SK-N-SH treated with all-trans-retinoic acid at 6 μM for 48 hours (cell line): ENCODE measurements around the gene DMAC2.
"Not testable (repeated sequence)": the region's sequence is repeated elsewhere in the genome, so short reads cannot be mapped to it uniquely, and the experiment has no call there.

Source experiments
- ARNTL ChIP-seq: fragments of 450-650 bp; formaldehyde crosslinking; IDR thresholded peaks from 2 replicates; pipeline ENCODE4 v1.5.0; 2020; ENCODE audit warnings: low read depth, mild to moderate bottlenecking, moderate library complexity, borderline replicate concordance
- BACH2 ChIP-seq: fragments of 250-450 bp; sonication (Bioruptor Pico); IDR thresholded peaks from 2 replicates; pipeline ENCODE4 v1.9.0; 2021; ENCODE audit warnings: mild to moderate bottlenecking, borderline replicate concordance
- CSDC2 ChIP-seq: fragments of 250-450 bp; sonication (Bioruptor Pico); IDR thresholded peaks from 2 replicates; pipeline ENCODE4 v1.5.0; 2020; ENCODE audit warnings: mild to moderate bottlenecking, moderate library complexity
- CSRNP3 ChIP-seq: fragments of 250-450 bp; sonication (Bioruptor Pico); IDR thresholded peaks from 2 replicates; pipeline ENCODE4 v1.5.1; 2021; ENCODE audit warnings: mild to moderate bottlenecking, moderate library complexity
- GLIS3 ChIP-seq: fragments of 250-450 bp; sonication (Bioruptor Pico); IDR thresholded peaks from 2 replicates; pipeline ENCODE4 v1.5.0; 2020; ENCODE audit warnings: mild to moderate bottlenecking, moderate library complexity
- ISL1 ChIP-seq: fragments of 250-450 bp; sonication (Bioruptor Pico); IDR thresholded peaks from 2 replicates; pipeline ENCODE4 v2.1.2; 2022; ENCODE audit warnings: mild to moderate bottlenecking, moderate library complexity
- PATZ1 ChIP-seq: fragments of 250-450 bp; sonication (Bioruptor Pico); IDR thresholded peaks from 2 replicates; pipeline ENCODE4 v1.8.0; 2020; ENCODE audit warnings: mild to moderate bottlenecking, moderate library complexity, borderline replicate concordance
- PPARA ChIP-seq: fragments of 250-450 bp; sonication (Bioruptor Pico); IDR thresholded peaks from 2 replicates; pipeline ENCODE4 v1.5.0; 2020; ENCODE audit warnings: mild to moderate bottlenecking, borderline replicate concordance
- ZC3H10 ChIP-seq: fragments of 250-450 bp; sonication (Bioruptor Pico); IDR thresholded peaks from 2 replicates; pipeline ENCODE4 v1.5.1; 2021; ENCODE audit warnings: mild to moderate bottlenecking, moderate library complexity
- ZFP3 ChIP-seq: fragments of 250-450 bp; sonication (Bioruptor Pico); IDR thresholded peaks from 2 replicates; pipeline ENCODE4 v1.5.0; 2020; ENCODE audit warnings: mild to moderate bottlenecking, moderate library complexity
- ZNF565 ChIP-seq: fragments of 450-650 bp; formaldehyde crosslinking; conservative IDR thresholded peaks from 2 replicates; pipeline ENCODE4 v1.5.0; 2020; ENCODE audit warnings: low read depth, mild to moderate bottlenecking, moderate library complexity

GRCh38 chr19:41486953-41487352 is 47.2 kb upstream of the DMAC2 start:
- TF ChIP-seq BACH2 (CRISPR knock-in tag); CSRNP3 (CRISPR knock-in tag); GLIS3 (CRISPR knock-in tag); ZC3H10 (CRISPR knock-in tag); ZNF565 (CRISPR knock-in tag); ARNTL; ISL1; ZFP3 (CRISPR knock-in tag); CSDC2; PATZ1; PPARA (CRISPR knock-in tag): not testable (repeated sequence)
